Activated naive CD8-positive, alpha-beta T cell treated with anti-CD3 and anti-CD28 coated beads for 36 hours (primary cell): ENCODE data around the gene AMN1. TPM values are rescaled to one million over a fixed set of nuclear protein-coding genes. Genes with fewer than 3 reads are reported as not detected.
"Not testable (repeated sequence)": the region's sequence is repeated elsewhere in the genome, so short reads cannot be mapped to it uniquely, and the experiment has no call there.

Experiments
- DNase-seq: peaks from one replicate; pipeline ENCODE4 v3.0.0; 2021
- H3K27ac Mint-ChIP-seq: one replicate; pipeline ENCODE4 v1.8.0; 2022; ENCODE audit warnings: mild to moderate bottlenecking, moderate library complexity, mixed read lengths
- H3K27me3 Mint-ChIP-seq: one replicate; pipeline ENCODE4 v1.8.0; 2022; ENCODE audit warnings: mild to moderate bottlenecking, mixed read lengths
- H3K36me3 Mint-ChIP-seq: one replicate; pipeline ENCODE4 v1.8.0; 2021; ENCODE audit warnings: mild to moderate bottlenecking, mixed read lengths
- H3K4me1 Mint-ChIP-seq: one replicate; pipeline ENCODE4 v1.8.0; 2021; ENCODE audit warnings: mixed read lengths
- H3K4me3 Mint-ChIP-seq: one replicate; pipeline ENCODE4 v1.8.0; 2022; ENCODE audit warnings: mild to moderate bottlenecking, moderate library complexity, mixed read lengths
- H3K9me3 Mint-ChIP-seq: one replicate; pipeline ENCODE4 v1.8.0; 2022; ENCODE audit warnings: mixed read lengths
- total RNA-seq, 2 experiments: library from RNA; stranded (reverse); gene quantifications; one replicate each; pipeline ENCODE4 v1.2.3, GENCODE V29; 2021

The AMN1 gene
- total RNA-seq, result 1 to 10 TPM; 2.7 to 3.7 TPM

GRCh38 chr12:31728917-31729640, at the start of gene AMN1:
Gene AMN1, minus strand, starts transcription at chr12:31729021. Its CDS starts 13 bp downstream, at chr12:31729008.
- Mint-ChIP-seq H3K4me3 (peak within 1 kb of the TSS; percentile 95), H3K27me3 (no peaks in the 10 kb centered on the region), H3K4me1 (peaks cover 49% of the 10 kb centered on the region), H3K27ac (peak within 1 kb of the TSS; percentile 99), H3K9me3 (peaks cover 15% of the 10 kb centered on the region), H3K36me3 (peaks cover 34% of the 10 kb centered on the region)
- DNase-seq, result peak; percentile 99

DNA sequence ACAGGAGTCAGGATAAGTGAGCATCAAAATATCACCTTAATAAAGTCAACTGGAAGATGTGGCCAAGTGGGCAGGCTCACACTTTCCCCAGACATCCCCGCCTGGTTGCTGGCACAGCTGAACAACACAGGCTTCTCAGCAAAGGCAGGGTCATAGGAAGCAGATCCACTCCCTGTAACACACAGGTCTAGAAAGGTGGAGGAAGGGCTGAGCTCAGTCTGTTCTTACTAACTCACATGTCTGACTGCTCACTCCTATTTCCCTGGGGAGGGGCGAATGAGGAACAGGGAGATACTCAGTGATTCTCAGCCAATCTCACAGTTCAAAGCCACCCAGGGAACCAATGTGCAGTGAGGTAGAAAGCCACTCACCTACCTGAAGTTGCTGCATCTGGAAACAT, 45.0 kb upstream of the AMN1 start:
- no peak for DNase-seq
- Mint-ChIP-seq H3K36me3 (peaks cover 3% of the 10 kb centered on the region), H3K4me3 (no peak overlapping the region), H3K9me3 (peaks cover 2% of the 10 kb centered on the region), H3K27ac (no peak overlapping the region), H3K27me3 (no peaks in the 10 kb centered on the region), H3K4me1 (peaks cover 12% of the 10 kb centered on the region)

GRCh38 chr12:31773223-31773750, 44.5 kb upstream of the AMN1 start:
- DNase-seq, result no peak
- Mint-ChIP-seq H3K4me1 (peaks cover 12% of the 10 kb centered on the region), H3K4me3 (no peak overlapping the region), H3K27ac (no peak overlapping the region), H3K36me3 (peaks cover 3% of the 10 kb centered on the region), H3K27me3 (no peaks in the 10 kb centered on the region), H3K9me3 (peaks cover 3% of the 10 kb centered on the region)

DNA sequence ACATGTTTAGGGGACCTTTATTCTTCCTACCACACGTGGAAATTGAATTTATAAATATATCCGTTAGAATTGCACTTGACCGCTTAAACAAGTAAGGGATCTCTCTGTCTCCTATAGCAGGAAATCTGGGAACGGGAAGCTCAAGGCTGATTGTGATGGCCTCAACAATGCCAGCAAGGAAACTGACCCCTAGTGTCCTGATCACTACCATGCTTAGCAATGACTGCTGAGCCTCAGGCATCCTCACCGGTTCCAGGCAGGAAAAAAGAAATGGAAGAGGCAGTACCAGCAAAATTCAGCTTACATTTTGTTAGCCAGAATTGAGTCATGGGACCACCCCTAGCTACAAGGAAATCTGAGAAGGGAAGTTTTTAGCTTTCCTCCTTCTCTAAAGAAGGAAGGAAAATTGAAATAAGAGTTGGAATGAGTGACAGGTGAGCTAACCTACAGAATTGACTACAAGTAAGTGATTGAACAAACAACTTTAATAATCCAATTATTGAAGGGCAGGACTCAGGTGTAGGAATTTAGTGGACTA, 43.9 kb upstream of the AMN1 start:
- Mint-ChIP-seq H3K4me3 (no peak overlapping the region), H3K27me3 (no peaks in the 10 kb centered on the region), H3K9me3 (peaks cover 3% of the 10 kb centered on the region), H3K36me3 (peaks cover 3% of the 10 kb centered on the region), H3K27ac (no peak overlapping the region), H3K4me1 (peaks cover 16% of the 10 kb centered on the region)
- no peak for DNase-seq

GRCh38 chr12:31772186-31772585, 43.4 kb upstream of the AMN1 start:
- Mint-ChIP-seq H3K27ac (no peak overlapping the region), H3K4me1 (peaks cover 19% of the 10 kb centered on the region), H3K9me3 (peaks cover 3% of the 10 kb centered on the region), H3K4me3 (no peak overlapping the region), H3K27me3 (no peaks in the 10 kb centered on the region), H3K36me3 (peaks cover 3% of the 10 kb centered on the region)
- no peak for DNase-seq

DNA sequence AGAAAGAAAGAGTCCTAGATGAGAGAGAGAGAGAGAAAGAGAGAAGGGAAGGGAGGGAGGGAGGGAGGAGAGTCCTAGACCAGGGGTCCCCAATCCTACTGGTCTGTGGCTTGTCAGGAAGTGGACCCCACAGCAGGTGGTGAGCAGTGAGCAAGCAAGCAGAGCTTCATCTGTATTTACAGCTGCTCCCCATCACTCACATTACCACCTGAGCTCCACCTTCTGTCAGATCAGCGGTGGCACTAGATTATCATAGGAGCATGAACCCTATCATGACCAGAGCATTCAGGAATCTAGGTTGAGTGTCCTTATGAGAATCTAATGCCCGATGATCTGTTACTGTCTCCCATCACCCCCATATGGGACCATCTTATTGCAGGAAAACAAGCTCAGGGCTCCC, 39.2 kb upstream of the AMN1 start:
- no peak for DNase-seq
- no peak overlapping the region for H3K4me3 Mint-ChIP-seq
- peaks cover 16% of the 10 kb centered on the region for H3K4me1 Mint-ChIP-seq
- peaks cover 4% of the 10 kb centered on the region for H3K9me3 Mint-ChIP-seq
- H3K36me3 Mint-ChIP-seq, result peaks cover 7% of the 10 kb centered on the region
- no peak overlapping the region for H3K27ac Mint-ChIP-seq
- no peaks in the 10 kb centered on the region for H3K27me3 Mint-ChIP-seq

DNA sequence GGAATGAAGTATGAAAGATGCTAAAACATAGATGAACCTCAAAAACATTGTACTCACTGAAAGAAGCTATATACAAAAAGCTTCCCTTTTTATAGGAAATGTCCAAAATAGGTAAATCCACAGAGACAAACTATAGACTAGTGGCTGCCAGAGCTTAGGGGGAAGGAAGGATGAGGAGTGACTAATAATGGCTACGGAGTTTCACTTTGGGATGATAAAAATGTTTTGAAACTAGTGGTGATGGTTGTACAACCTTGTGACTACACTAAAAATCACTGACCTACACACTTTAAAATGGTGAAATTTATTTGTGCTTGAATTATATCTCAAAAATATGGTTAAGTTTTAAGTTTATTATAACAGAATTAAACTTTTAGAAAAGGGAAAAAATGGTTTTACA, 37.1 kb upstream of the AMN1 start:
- H3K27me3 Mint-ChIP-seq, result no peaks in the 10 kb centered on the region
- peaks cover 3% of the 10 kb centered on the region for H3K9me3 Mint-ChIP-seq
- no peak overlapping the region for H3K4me3 Mint-ChIP-seq
- peaks cover 6% of the 10 kb centered on the region for H3K36me3 Mint-ChIP-seq
- no peak overlapping the region for H3K27ac Mint-ChIP-seq
- peaks cover 14% of the 10 kb centered on the region for H3K4me1 Mint-ChIP-seq
- no peak for DNase-seq

DNA sequence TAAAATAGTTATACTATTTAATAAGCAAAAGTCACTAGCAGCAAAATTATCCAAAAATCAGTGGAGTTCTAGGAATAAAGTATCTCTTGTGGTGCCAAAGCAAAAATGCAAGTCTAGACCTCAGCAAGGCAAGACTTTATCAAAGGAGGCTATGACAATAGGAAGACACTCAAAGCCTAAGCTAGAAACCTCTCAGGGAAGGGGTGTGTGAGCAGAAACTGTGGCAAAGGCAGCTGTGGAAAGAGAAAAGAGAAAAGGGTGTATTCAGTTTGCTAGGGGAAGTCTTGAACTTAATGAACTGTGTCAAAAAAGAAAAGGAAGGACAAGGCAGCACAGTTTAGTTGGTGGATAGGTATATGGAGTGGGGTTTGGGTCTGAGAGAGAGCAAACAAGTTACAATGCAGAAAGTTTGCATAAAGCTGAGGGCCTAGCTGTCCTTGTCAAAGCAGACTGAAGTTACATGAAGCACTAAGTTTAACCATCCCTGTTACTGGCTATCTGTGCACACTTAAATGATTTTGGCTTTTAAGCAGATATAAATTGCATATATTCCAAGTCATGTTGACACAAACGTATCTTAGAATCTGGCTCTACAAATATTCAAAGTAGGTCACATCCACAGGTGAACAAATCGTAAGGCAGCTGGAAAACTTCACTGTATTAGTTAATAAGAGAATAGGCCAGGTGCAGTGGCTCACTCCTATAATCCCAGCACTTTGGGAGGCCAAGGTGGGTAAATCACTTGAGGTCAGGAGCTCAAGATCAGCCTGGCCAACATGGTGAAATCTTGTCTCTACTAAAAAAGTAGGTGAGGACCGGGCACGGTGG, 31.0 kb upstream of the AMN1 start:
- no peak overlapping the region for H3K4me3 Mint-ChIP-seq
- peaks cover 14% of the 10 kb centered on the region for H3K4me1 Mint-ChIP-seq
- H3K36me3 Mint-ChIP-seq, result peaks cover 4% of the 10 kb centered on the region
- H3K27me3 Mint-ChIP-seq, result no peaks in the 10 kb centered on the region
- peaks cover 1% of the 10 kb centered on the region for H3K9me3 Mint-ChIP-seq
- no peak for DNase-seq
- no peak overlapping the region for H3K27ac Mint-ChIP-seq

GRCh38 chr12:31758297-31758696, 29.5 kb upstream of the AMN1 start:
- H3K27ac Mint-ChIP-seq, H3K27me3 Mint-ChIP-seq, DNase-seq, H3K9me3 Mint-ChIP-seq, H3K36me3 Mint-ChIP-seq, H3K4me3 Mint-ChIP-seq: not testable (repeated sequence)
- peaks cover 10% of the 10 kb centered on the region for H3K4me1 Mint-ChIP-seq

DNA sequence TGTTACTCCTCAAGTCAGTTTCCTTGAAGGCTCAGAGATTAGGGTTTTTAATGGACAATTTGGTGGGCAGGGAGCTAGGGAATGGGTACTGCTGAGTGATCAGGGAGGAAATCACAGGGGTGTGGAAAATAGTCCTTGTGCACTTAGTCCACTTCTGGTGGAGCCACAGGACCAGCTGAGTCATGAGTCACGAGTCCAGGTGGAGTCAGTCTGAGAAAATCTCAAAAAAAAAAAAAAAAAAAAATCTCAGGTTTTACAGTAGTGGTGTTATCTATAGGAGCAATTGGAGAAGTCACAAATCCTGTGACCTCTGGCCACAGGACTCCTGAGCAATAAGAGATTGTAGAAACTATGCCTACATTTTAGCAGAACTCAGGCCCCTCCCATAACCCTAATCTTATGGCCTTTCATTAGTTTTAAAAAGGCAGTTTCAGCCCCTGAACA, 28.2 kb upstream of the AMN1 start:
- no peak overlapping the region for H3K4me3 Mint-ChIP-seq
- no peaks in the 10 kb centered on the region for H3K27me3 Mint-ChIP-seq
- H3K36me3 Mint-ChIP-seq, result no peaks in the 10 kb centered on the region
- no peak overlapping the region for H3K27ac Mint-ChIP-seq
- no peak for DNase-seq
- H3K9me3 Mint-ChIP-seq, result no peaks in the 10 kb centered on the region
- H3K4me1 Mint-ChIP-seq, result peaks cover 14% of the 10 kb centered on the region

DNA sequence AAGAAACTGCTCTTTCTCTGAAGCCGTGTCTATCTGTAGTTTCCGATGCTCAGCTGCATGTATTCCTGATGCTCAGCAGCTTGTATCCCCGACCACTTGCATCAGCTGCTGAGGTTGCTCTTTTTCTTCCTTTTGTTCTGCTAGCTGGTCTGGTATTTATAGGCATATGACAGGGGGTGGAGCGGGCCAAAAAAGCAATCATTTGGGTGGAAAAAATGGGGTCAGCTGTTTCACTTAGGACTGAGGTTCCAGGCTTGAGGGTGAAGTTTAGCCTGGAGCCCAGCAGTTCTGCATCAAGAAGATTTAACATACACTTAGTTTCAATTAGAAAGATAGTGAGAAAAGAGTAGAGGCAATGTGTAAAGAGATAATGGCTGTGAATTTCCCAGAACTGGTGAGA, 23.6 kb upstream of the AMN1 start:
- Mint-ChIP-seq H3K9me3 (peaks cover 1% of the 10 kb centered on the region), H3K27ac (no peak overlapping the region), H3K4me1 (peaks cover 29% of the 10 kb centered on the region), H3K36me3 (peaks cover 2% of the 10 kb centered on the region), H3K4me3 (no peak overlapping the region), H3K27me3 (no peaks in the 10 kb centered on the region)
- DNase-seq, result no peak

GRCh38 chr12:31751085-31751484, 22.3 kb upstream of the AMN1 start:
- H3K27me3 Mint-ChIP-seq, result no peaks in the 10 kb centered on the region
- H3K36me3 Mint-ChIP-seq, result peaks cover 2% of the 10 kb centered on the region
- H3K4me3 Mint-ChIP-seq, result no peak overlapping the region
- H3K9me3 Mint-ChIP-seq, result peaks cover 1% of the 10 kb centered on the region
- H3K27ac Mint-ChIP-seq, result no peak overlapping the region
- H3K4me1 Mint-ChIP-seq, result peaks cover 38% of the 10 kb centered on the region
- no peak for DNase-seq

- Mint-ChIP-seq H3K27me3 (no peaks in the 10 kb centered on the region), H3K9me3 (peaks cover 1% of the 10 kb centered on the region), H3K27ac (peak overlapping the region; percentile 8), H3K36me3 (peaks cover 2% of the 10 kb centered on the region), H3K4me3 (no peak overlapping the region), H3K4me1 (peaks cover 41% of the 10 kb centered on the region)
- DNase-seq, result no peak
These were observed 21.9 kb upstream of the AMN1 start for GRCh38 chr12:31750747-31751039.

DNA sequence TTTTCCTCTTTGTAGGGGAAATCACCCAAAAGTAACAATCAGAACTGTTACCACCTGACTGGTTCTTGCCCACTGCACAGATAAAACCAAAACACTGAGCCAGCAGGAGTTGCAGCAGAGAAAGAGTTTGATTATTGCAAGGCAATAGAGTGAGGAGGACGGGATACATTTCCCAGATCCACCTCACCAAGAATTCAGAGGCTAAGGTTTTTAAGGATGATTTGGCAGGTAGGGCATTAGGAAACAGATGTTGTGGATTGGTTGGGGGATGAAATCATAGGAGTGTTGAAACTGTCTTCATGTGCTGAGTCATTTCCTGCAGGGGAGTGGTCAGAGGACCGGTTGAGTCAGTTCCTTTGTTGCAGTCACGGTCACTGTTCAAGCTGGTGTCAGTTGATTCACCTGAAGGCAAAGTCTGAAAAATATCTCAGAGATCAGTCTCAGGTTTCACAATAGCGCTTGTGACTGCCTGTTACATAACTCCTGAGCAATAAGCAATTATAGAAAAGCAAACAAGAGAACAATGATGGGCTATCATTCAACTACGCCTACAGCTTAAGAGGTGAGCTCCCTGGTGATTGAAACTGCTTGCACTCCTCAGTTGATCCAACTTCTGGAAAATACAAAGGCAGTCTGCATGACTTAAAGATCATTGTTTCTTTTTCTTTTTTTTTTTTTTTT, 20.3 kb upstream of the AMN1 start:
- H3K4me3 Mint-ChIP-seq, result no peak overlapping the region
- H3K36me3 Mint-ChIP-seq, result peaks cover 2% of the 10 kb centered on the region
- DNase-seq, result peak; percentile 72
- peak overlapping the region; percentile 86 for H3K27ac Mint-ChIP-seq
- H3K27me3 Mint-ChIP-seq, result no peaks in the 10 kb centered on the region
- peaks cover 51% of the 10 kb centered on the region for H3K4me1 Mint-ChIP-seq
- H3K9me3 Mint-ChIP-seq, result peaks cover 1% of the 10 kb centered on the region

DNA sequence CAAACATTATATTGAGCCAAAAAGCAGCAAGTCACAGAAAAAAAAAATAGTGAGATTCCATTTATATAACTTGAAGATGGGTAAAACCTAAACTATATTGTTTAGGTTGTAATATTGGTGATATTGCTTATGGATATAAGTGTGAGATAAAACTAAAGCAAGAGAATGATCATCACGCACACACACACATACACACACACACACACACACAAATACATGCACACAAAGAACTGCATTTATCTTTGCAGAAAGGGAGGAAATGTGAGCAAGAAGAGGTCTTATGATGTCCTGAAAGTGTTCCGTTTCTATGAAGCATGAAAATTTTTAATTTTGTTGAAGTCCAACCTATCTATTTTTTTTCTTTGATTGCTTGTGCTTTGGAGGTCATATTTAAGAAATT, 16.4 kb upstream of the AMN1 start:
- no peak for DNase-seq
- peak overlapping the region; percentile 43 for H3K27ac Mint-ChIP-seq
- peaks cover 2% of the 10 kb centered on the region for H3K36me3 Mint-ChIP-seq
- no peak overlapping the region for H3K4me3 Mint-ChIP-seq
- no peaks in the 10 kb centered on the region for H3K9me3 Mint-ChIP-seq
- H3K4me1 Mint-ChIP-seq, result peaks cover 62% of the 10 kb centered on the region
- H3K27me3 Mint-ChIP-seq, result no peaks in the 10 kb centered on the region
